ENCODE data around the gene SYMPK. TPM values are rescaled to one million over a fixed set of nuclear protein-coding genes. Genes with fewer than 3 reads are reported as not detected.

Gene SYMPK
- total RNA-seq, 4 donors from 2014 or later: 28.4 to 36.6 (median 31.6) TPM

GRCh38 chr19:45902651-45903625 lies 40.0 kb upstream of the SYMPK start:
- H3K27me3 ChIP-seq: no peaks in the 10 kb centered on the region
- peak overlapping the region; percentile 72 to 88 (median 86) for H3K27ac ChIP-seq
- DNase-seq: peak; percentile 76
- TF ChIP-seq CTCF (IDR thresholded peaks at IDR 0.05) (peak in 1 of 6 experiments; percentile 60), POLR2A (IDR thresholded peaks at IDR 0.05) (peak in 3 of 4 donors; percentile 15 to 75 (median 58))
- peaks cover 0 to 25% (median 13%) of the 10 kb centered on the region in 3 donors for H3K36me3 ChIP-seq
- H3K4me3 ChIP-seq: peak overlapping the region; percentile 67 to 86 (median 78)
- intact Hi-C loops (cut with DNase I): no loop called here
- peaks cover 16 to 34% (median 16%) of the 10 kb centered on the region in 3 donors for H3K4me1 ChIP-seq
- 2 to 11% methylated on average over 9 to 18 of the region's 73 CpGs for WGBS, 2 donors
- H3K9me3 ChIP-seq: no peaks in the 10 kb centered on the region

- TF ChIP-seq POLR2A (IDR thresholded peaks at IDR 0.05) (no peak), CTCF (IDR thresholded peaks at IDR 0.05) (no peak)
- Histone ChIP-seq H3K4me3 (peak within 1 kb of the TSS; percentile 67 to 86 (median 78)), H3K4me1 (peaks cover 16 to 34% (median 16%) of the 10 kb centered on the region in 3 donors), H3K27me3 (no peaks in the 10 kb centered on the region), H3K27ac (peak within 1 kb of the TSS; percentile 72 to 88 (median 86)), H3K36me3 (peaks cover 0 to 34% (median 13%) of the 10 kb centered on the region in 3 donors), H3K9me3 (no peaks in the 10 kb centered on the region)
- intact Hi-C loops (cut with DNase I): no loop called here
- DNase-seq: no peak
- WGBS, 2 donors: 0 to 1% methylated on average over 34 to 44 of the region's 47 CpGs
Measured at GRCh38 chr19:45901912-45902650, 39.1 kb upstream of the SYMPK start, which contains the start of gene MYPOP. MYPOP (minus strand) TSS chr19:45902613; CDS start chr19:45901773, 840 bp downstream.

- Histone ChIP-seq H3K4me1 (peaks cover 16 to 34% (median 16%) of the 10 kb centered on the region in 3 donors), H3K27ac (peak overlapping the region in 3 of 4 donors; percentile 72 to 86 (median 86))
- WGBS, 2 donors: no CpG with 5 or more reads among the region's 69 CpGs
Measured at GRCh38 chr19:45901432-45901911, 38.5 kb upstream of the SYMPK start.

GRCh38 chr19:45900738-45901431 lies 37.9 kb upstream of the SYMPK start:
- no peak for TF ChIP-seq POLR2A (IDR thresholded peaks at IDR 0.05)
- no peak for TF ChIP-seq CTCF (IDR thresholded peaks at IDR 0.05)
- DNase-seq: no peak
- peaks cover 16 to 34% (median 16%) of the 10 kb centered on the region in 3 donors for H3K4me1 ChIP-seq
- H3K36me3 ChIP-seq: peaks cover 0 to 43% (median 13%) of the 10 kb centered on the region in 3 donors
- no peaks in the 10 kb centered on the region for H3K27me3 ChIP-seq
- no peaks in the 10 kb centered on the region for H3K9me3 ChIP-seq
- peak overlapping the region in 2 of 4 donors; percentile 57 to 86 for H3K27ac ChIP-seq
- WGBS, 2 donors: 71 to 81% methylated on average over 5 to 6 of the region's 22 CpGs
- peak overlapping the region; percentile 67 to 86 (median 78) for H3K4me3 ChIP-seq
- intact Hi-C loops (cut with DNase I): no loop called here

More at GRCh38 chr19:45901432-45901911, 38.5 kb upstream of the SYMPK start:
- TF ChIP-seq CTCF (IDR thresholded peaks at IDR 0.05): no peak
- TF ChIP-seq POLR2A (IDR thresholded peaks at IDR 0.05): no peak
- H3K9me3 ChIP-seq: no peaks in the 10 kb centered on the region
- peak overlapping the region; percentile 67 to 86 (median 78) for H3K4me3 ChIP-seq
- H3K27me3 ChIP-seq: no peaks in the 10 kb centered on the region
- intact Hi-C loops (cut with DNase I): no loop called here
- H3K36me3 ChIP-seq: peaks cover 0 to 37% (median 13%) of the 10 kb centered on the region in 3 donors
- no peak for DNase-seq
